Pulmonary artery endothelial cell (primary cell): ENCODE data around the gene ENKUR. TPM values are rescaled to one million over a fixed set of nuclear protein-coding genes. Genes with fewer than 3 reads are reported as not detected.
"Not testable (repeated sequence)": the region's sequence is repeated elsewhere in the genome, so short reads cannot be mapped to it uniquely, and the experiment has no call there.

Experiments used
- DNase-seq: peaks from one replicate; pipeline ENCODE4 v3.0.0-alpha.2; 2011; ENCODE audit warnings: low read depth, low spot score
- total RNA-seq: library from RNA; depleted of rRNA; stranded (reverse); fragments of >200 nt; gene quantifications from 2 replicates; pipeline ENCODE4 v1.2.3, GENCODE V29; 2014

ENKUR gene
- total RNA-seq, 1 donor from 2014 or later: 0.13 TPM

DNA sequence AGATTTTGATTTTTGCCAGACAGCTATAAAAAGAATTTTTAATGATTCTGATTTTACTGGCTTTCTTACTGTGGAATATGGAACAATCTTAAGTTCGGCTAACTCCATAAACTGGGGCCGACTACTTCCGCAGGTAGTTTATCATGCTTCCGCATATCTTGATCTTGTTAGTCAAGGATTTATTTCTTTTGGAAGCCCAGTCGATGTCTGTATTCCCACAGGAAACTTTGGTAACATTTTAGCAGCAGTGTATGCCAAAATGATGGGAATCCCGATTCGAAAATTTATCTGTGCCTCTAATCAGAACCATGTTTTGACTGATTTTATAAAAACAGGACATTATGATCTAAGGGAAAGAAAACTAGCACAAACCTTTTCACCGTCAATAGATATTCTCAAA is 8.6 kb upstream of the ENKUR start:
- no peak for DNase-seq

DNA sequence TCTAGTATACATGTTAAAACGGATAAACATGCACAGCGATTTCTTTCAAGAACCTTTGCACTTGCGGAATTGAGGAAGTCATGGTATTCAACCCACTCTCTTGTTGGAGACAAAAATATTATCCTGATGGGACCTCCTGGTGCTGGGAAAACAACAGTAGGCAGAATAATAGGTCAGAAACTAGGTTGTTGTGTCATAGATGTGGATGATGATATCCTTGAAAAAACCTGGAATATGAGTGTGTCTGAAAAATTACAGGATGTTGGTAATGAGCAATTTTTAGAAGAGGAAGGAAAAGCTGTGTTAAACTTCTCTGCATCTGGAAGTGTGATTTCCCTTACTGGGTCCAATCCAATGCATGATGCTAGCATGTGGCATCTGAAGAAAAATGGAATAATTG is 7.3 kb upstream of the ENKUR start:
- peak; percentile 81 for DNase-seq

DNA sequence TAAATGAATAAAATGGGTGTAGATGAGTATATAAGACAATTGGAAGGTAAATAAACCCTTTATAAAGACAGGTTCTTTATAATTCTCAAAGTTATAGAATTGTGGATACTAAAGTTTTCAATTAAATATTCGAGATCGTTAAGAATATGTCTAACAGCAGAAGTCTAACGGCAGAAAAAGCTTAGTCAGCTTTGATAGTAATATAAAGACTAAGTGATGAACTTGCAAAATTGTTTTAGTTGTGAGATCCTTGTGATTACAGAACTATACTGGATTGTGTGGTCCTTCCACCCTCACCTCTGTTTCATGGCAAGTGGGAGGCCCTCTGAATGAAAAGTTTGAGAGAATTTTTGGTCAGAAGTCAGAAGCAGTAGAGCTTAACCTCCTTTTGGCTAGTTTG is 2.7 kb upstream of the ENKUR start:
- DNase-seq: no peak

DNA sequence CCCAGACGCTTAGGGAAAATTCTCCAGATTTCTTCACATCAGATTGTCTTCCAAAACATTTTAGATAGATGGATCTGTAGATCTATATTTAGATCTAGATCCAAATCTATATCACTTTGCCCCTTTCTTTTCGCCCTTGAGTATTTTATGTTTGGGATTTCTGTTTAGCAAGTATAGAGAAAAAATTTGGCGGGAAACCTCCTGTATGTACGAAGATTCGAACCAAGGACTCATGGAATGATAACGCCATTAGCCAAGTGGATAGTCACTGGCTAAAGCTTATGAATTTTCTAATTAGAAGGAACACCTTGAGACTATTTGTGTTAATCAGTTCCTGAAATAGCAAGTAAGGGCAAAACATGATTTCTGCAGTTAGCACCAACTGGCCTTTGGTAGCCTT is 1.7 kb upstream of the ENKUR start:
- DNase-seq: no peak

DNA sequence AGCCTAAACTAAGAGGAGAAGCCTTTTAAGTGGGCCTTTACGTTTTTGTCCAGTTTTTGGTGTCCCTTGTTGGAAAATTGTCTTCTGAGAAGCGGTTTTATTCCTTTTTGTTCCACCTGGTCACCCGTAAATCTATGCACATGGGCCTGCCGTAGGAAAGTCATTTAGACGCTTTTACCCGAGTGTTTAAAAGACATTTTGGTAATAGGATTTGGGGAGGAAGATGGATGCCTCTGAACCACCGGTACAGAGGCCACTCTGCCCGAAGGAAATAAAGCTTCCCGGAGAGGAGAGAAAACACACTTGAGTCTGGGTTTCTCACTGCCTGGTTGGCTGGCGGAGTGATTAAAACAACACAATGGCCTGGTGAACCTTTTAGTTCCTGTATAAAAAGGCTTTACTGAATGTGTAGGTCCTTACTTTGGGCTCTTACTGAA is 1.2 kb upstream of the ENKUR start:
- no peak for DNase-seq

GRCh38 chr10:25016376-25017153 is 607 bp upstream of the ENKUR start, which contains the start of gene THNSL1:
THNSL1 (plus strand) TSS chr10:25016612; CDS start chr10:25023224, 6,612 bp downstream.
- peak; percentile 95 for DNase-seq

GRCh38 chr10:25014579-25014978 is 1.4 kb downstream of the ENKUR start:
- no peak for DNase-seq

- not testable (repeated sequence) for DNase-seq
Observed at GRCh38 chr10:25011591-25011990, 4.4 kb downstream of the ENKUR start.

DNA sequence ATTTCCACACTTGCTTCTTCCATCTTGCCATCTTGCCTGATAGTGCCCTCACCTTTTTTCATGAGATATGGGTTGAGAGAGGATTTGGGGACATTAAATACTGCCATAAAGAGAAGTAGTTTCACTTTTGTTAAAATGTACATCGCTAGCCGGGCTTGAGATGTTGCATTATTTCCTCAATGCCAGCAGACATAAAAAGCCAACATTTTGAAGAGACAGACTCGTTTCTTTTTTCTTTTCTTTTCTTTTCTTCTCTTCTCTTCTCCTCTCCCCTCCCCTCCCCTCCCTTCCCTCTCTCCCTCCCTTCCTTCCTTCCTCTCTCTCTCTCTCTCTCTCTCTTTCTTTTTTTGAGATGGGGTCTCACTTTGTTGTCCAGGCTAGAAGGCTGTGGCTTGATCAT is 17.9 kb downstream of the ENKUR start:
- DNase-seq: no peak

DNA sequence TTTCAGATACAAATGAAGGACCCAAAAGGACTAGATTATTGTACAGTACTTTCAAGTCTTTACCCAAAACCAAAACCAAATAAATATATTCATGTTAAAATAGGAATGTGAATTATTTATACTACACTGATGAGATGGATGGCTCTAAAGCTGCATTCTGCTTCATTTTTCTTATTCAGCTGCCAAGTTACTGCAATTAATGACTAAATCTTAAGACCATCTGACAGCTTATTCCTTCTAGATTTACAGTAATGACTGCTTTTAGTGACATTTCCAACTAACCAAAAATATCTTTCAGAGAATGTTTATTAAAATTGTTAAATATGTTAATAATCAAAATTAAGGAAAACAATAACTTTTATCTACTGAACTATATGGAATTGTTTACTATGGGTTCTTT is 20.9 kb downstream of the ENKUR start:
- DNase-seq: no peak

DNA sequence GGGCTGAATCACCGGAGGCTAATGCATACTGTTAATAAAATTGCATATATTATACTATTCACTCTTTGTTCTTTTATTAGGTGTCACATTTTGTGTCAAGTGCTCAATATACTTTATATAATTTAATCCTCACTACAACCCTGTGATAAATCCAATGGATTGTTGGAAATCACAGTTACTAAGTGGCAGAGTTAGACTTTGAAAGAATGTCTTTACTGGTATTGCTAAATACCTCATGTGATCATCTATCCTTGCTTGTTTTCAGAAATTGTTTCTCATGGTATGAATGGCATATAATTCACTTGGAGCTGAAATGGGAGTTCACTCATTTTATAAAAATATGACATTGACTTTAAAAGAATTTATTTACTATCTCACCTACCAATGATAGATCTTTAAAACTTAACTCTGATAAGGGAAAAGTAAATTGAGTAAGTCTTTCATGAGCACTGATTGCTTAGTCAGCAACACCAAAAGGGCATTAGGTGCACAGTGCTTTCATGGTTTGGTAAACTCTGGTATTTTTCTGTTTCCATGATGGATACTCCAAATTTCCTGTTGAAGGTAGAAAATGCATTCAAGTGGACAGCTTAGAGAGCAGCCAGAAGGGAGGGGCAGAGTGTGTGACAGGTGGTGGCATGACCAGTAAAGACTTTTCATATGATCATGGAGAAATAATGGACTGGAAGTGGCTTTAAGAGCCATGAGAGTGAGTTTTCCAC is 22.6 kb downstream of the ENKUR start:
- DNase-seq: no peak

- DNase-seq: no peak
Observed at GRCh38 chr10:24992512-24993133, 23.3 kb downstream of the ENKUR start.

DNA sequence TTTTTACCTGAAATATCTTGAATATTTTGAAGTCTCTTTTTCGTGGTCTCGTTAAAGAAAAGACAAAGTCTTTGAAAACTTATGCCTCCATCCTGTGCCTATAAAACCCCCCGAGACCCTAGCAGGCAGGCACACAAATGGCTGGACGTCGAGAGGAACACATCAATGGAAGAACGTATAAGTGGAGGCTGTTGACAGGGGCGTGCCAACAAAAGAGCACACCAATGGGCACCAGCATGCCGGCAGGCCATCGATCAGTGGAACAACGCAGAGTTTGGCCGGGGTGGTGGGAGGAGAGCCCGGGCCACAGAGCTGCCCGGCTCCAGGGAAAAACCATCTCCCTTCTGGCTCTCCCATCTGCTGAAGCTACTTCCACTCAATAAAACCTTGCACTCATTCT is 24.7 kb downstream of the ENKUR start:
- no peak for DNase-seq

DNA sequence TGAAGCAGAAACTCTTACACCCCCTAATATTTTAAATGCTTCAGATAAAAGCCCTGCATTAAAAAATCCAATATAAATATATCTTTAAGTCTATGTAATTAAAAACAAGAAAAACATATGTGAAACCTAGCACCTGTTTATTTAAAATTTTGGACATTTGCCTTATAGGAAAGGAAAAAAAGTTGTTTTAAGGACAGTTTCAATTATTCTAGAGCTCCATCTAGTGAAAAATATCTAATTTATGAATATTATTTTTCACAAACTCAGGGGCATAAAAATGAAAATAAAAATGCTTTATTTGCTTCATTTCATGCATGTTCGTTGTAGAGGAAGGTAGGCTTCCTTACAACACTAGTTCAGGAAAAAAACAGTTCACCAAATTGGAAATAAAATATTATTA is 26.1 kb downstream of the ENKUR start:
- no peak for DNase-seq

GRCh38 chr10:24988831-24989640 is 26.9 kb downstream of the ENKUR start:
- DNase-seq: no peak

DNA sequence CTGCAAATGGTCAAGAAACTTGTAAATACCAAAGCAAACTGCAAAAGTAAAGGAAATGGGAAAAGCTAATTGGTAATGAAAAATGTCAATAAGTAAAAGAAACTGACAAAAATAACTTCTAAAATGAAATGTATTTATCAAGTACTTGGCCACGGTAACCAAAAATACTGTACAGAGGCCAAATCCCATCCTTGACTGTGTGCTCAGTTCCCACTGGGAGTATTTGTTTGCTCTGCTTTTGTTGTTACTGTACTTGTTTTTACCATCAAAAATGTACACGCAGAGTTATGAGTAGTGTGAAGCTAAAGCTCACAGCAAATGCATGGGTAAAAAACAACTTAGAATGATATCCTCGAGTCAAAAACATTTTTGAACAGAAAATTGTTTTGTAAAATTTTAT is 31.1 kb downstream of the ENKUR start:
- no peak for DNase-seq

DNA sequence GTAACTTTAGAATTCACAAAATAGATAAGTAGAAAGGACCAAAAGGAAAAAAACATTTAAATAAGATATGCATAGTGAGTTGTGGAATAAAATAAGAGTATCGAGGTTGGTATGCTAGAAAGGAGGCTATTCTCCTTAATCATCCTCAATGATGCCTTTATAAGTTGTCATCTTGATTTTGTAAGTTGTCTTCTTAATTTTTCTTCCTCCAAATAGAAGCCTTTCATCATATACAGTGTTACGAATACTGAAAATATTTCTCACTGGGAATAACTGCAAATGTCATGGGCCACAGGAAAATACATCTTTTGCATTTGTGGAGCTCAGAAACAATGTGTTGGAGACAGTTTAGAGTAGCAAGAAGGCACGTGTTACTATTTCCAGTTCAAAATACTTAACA is 32.0 kb downstream of the ENKUR start:
- DNase-seq: no peak

GRCh38 chr10:24983130-24983529 is 32.8 kb downstream of the ENKUR start:
- no peak for DNase-seq

GRCh38 chr10:24982319-24983112 is 33.4 kb downstream of the ENKUR start:
- no peak for DNase-seq

GRCh38 chr10:24981161-24981710 is 34.7 kb downstream of the ENKUR start:
- DNase-seq: no peak
